ENCODE measurements around the gene GARS1.

GRCh38 chr7:30659312-30659711 lies 64.6 kb downstream of the GARS1 start:
- TF ChIP-seq, protein P1, sequence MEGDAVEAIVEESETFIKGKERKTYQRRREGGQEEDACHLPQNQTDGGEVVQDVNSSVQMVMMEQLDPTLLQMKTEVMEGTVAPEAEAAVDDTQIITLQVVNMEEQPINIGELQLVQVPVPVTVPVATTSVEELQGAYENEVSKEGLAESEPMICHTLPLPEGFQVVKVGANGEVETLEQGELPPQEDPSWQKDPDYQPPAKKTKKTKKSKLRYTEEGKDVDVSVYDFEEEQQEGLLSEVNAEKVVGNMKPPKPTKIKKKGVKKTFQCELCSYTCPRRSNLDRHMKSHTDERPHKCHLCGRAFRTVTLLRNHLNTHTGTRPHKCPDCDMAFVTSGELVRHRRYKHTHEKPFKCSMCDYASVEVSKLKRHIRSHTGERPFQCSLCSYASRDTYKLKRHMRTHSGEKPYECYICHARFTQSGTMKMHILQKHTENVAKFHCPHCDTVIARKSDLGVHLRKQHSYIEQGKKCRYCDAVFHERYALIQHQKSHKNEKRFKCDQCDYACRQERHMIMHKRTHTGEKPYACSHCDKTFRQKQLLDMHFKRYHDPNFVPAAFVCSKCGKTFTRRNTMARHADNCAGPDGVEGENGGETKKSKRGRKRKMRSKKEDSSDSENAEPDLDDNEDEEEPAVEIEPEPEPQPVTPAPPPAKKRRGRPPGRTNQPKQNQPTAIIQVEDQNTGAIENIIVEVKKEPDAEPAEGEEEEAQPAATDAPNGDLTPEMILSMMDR (IDR thresholded peaks at IDR 0.05; ENCODE audit: poor library complexity, severe bottlenecking): no peak
- TF ChIP-seq POLR2AphosphoS5 (IDR thresholded peaks at IDR 0.05) (no peak), EP300 (conservative IDR thresholded peaks at IDR 0.05; ENCODE audit: poor library complexity, severe bottlenecking) (no peak)
